Measurements from ENCODE around the gene AFAP1. TPM values are rescaled to one million over a fixed set of nuclear protein-coding genes. Genes with fewer than 3 reads are reported as not detected.

Gene AFAP1
- total RNA-seq, 4 donors from 2014 or later = 8.2 to 22.3 (median 15.2) TPM

DNA sequence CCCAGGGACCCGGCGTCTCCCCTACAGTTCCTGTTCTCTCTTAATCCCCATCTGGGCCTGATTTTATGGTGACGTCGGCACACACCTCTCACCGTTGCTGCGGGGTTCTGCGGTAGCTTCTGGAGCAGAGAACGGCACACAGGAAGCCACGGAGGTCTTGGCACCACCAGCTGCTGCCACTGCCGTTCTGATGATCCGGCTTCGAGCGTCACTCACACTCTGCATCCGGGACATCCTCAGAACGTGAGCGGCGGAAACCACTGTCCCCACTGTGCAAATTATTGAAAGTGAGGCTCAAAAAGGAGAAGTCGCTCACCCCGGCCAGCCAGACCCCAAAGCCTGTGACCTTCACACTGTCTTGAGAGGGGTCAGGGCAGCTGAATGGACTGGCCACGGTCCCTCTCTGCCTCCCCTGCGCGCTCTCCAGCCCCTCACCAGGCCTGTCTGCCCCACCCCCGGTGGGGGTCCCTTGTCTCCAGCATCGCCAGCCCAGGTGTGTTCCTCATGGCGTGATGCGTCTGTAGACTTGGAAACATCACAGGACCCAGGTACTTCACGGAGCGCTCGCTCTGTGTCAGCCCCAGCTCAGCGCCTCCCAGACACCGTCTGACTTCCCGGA lies 201.1 kb downstream of the AFAP1 start:
- no peak overlapping the region for H3K4me3 ChIP-seq (ENCODE audit: low read depth, poor library complexity, severe bottlenecking)
- WGBS, 2 donors = 92 to 96% methylated on average over 32 of the region's 32 CpGs
- no peak for DNase-seq (ENCODE audit: low spot score in 2 of 2)
- TF ChIP-seq POLR2A (IDR thresholded peaks at IDR 0.05) = no peak
- TF ChIP-seq, protein P1, sequence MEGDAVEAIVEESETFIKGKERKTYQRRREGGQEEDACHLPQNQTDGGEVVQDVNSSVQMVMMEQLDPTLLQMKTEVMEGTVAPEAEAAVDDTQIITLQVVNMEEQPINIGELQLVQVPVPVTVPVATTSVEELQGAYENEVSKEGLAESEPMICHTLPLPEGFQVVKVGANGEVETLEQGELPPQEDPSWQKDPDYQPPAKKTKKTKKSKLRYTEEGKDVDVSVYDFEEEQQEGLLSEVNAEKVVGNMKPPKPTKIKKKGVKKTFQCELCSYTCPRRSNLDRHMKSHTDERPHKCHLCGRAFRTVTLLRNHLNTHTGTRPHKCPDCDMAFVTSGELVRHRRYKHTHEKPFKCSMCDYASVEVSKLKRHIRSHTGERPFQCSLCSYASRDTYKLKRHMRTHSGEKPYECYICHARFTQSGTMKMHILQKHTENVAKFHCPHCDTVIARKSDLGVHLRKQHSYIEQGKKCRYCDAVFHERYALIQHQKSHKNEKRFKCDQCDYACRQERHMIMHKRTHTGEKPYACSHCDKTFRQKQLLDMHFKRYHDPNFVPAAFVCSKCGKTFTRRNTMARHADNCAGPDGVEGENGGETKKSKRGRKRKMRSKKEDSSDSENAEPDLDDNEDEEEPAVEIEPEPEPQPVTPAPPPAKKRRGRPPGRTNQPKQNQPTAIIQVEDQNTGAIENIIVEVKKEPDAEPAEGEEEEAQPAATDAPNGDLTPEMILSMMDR (IDR thresholded peaks at IDR 0.05) = no peak
- intact Hi-C loops (cut with DNase I; ENCODE audit: low total_unique reads) = no loop called here

DNA sequence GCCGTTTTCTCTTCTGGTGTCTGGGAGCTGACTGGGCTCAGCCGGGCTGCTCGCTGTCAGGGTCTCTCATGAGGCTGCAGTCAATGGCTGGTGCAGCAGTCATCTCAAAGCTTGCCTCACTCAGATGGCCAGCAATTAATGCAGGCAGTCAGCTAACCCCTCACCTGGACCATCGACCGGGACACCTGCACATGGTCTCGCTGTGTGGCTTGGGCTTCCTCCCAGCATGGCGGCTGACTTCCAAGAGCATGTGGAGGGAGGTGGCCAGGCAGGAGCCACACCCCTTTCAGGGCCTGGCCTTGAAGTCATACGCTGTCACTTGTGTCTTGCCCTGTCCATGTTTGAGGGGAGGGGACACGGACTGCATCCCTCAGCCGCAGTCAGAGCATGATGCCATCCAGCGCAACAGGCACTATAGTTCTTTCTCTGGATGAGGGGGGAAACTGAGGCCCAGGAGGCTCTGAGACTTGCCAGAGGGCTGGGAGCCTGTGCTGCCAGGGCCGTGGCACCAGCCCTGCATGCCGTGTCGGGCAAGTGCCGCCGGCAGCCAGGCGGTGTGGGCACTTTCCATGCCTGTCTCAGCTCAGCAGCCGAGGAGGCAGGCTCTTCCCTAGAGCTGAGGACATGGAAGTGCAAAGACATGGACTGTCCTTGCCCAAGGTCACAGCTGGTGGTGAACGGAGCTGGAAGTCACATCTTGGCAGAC lies 201.8 kb downstream of the AFAP1 start:
- TF ChIP-seq, protein P1 (IDR thresholded peaks at IDR 0.05) = no peak
- TF ChIP-seq POLR2A (IDR thresholded peaks at IDR 0.05) = no peak
- WGBS, 2 donors = 97% methylated on average over 19 of the region's 19 CpGs
- DNase-seq (ENCODE audit: low spot score in 2 of 2) = no peak

DNA sequence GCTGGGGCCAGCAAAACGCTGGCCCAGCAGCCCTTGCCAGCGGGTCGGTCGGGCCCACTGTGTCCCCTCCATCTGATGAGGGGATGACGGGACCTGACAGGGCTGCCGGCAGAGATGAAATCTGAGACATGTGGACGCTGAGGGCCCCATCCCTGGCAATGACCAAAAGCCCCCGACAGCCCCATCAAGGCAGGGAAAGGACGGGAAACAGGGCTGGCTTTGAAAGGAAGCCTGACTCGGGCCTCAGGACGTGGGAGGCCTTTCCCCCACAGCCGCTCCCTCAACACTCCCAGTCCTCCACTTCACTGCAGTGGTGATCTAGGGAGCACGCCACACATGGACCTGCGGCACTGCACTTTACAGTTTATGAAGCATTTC lies 202.4 kb downstream of the AFAP1 start:
- intact Hi-C loops (cut with DNase I; ENCODE audit: low total_unique reads) = no loop called here
- no peak overlapping the region for H3K4me3 ChIP-seq (ENCODE audit: low read depth, poor library complexity, severe bottlenecking)
- no peak for TF ChIP-seq POLR2A (IDR thresholded peaks at IDR 0.05)
- TF ChIP-seq, protein P1 (IDR thresholded peaks at IDR 0.05) = no peak
- no peak for DNase-seq (ENCODE audit: low spot score in 2 of 2)
- 89 to 92% methylated on average over 13 to 14 of the region's 14 CpGs for WGBS, 2 donors

More for the DNA sequence above, 201.8 kb downstream of the AFAP1 start:
- no peak overlapping the region for H3K4me3 ChIP-seq (ENCODE audit: low read depth, poor library complexity, severe bottlenecking)
- intact Hi-C loops (cut with DNase I; ENCODE audit: low total_unique reads) = no loop called here

DNA sequence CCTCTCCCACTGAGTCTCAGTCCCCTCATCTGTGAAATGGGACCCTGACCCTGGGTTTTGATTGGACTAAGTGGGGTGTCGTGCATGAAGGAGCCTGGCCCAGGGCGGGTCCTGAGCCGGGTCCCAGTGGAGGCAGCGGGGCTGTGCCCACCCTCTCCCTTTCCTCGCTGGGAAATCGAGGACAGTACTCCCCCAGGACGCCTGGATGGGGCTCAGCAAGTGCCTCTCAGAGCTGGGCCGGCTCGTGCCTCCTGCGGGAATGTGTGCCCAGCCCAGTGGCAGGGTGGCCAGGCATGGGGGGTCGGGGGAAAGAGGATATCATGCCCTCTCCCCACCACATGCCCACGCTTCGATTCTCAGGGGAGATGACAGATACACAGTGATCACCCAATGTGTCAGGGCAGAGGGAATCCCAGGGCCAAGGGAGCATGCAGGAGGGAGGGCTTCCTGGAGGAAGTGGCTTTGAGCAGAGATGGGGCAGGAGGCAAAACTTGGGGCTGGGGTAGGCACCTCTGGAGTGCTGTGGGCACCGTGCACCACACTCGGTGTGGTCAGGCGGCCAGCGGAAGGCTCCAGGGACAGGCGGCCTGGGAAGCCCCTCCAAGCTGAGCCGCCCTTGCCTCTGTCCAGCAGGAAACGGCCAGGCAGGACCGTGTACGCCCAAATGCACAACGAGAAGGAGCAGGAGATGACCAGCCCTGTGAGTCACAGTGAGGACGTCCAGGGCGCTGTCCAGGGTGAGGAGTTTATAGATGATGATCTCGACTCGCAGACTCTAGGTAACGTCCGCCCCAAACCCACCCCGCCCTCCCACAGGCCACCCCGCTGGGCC lies 203.0 kb downstream of the AFAP1 start:
- no peak for DNase-seq (ENCODE audit: low spot score in 2 of 2)
- intact Hi-C loops (cut with DNase I; ENCODE audit: low total_unique reads) = no loop called here
- 85 to 86% methylated on average over 31 of the region's 31 CpGs for WGBS, 2 donors
- no peak overlapping the region for H3K4me3 ChIP-seq (ENCODE audit: low read depth, poor library complexity, severe bottlenecking)
- no peak for TF ChIP-seq POLR2A (IDR thresholded peaks at IDR 0.05)
- TF ChIP-seq, protein P1 (IDR thresholded peaks at IDR 0.05) = no peak

DNA sequence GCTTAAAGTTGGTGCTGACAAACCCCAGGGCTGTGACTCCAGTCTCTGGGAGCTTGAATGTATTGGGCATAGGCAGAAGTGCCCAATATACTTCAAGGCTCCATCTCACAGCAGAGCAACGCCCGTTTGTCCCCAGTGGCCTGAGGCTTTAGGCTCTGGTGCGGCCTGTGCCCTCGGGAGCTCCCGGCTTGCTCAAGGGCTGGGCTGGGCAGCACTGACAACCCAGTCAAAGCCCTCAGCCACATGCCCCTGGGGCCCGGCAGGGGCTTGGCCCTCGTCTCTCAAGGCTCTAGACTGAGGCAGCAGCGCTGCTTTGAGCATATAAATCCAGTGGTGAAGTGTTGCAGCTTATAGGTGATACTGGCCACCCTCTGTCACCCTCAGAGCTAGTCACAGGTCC lies 203.7 kb downstream of the AFAP1 start:
- WGBS, 2 donors = 73 to 81% methylated on average over 3 to 8 of the region's 8 CpGs
- TF ChIP-seq, protein P1 (IDR thresholded peaks at IDR 0.05) = no peak
- TF ChIP-seq POLR2A (IDR thresholded peaks at IDR 0.05) = no peak
- intact Hi-C loops (cut with DNase I; ENCODE audit: low total_unique reads) = no loop called here

More for the DNA sequence above, 203.7 kb downstream of the AFAP1 start:
- DNase-seq (ENCODE audit: low spot score in 2 of 2) = no peak
- H3K4me3 ChIP-seq (ENCODE audit: low read depth, poor library complexity, severe bottlenecking) = no peak overlapping the region

All from lower leg skin (tissue), 4 donors.